ENCODE results near the gene GCH1.
"Not testable (repeated sequence)": the region's sequence is repeated elsewhere in the genome, so short reads cannot be mapped to it uniquely, and the experiment has no call there.

GCH1 gene

DNA sequence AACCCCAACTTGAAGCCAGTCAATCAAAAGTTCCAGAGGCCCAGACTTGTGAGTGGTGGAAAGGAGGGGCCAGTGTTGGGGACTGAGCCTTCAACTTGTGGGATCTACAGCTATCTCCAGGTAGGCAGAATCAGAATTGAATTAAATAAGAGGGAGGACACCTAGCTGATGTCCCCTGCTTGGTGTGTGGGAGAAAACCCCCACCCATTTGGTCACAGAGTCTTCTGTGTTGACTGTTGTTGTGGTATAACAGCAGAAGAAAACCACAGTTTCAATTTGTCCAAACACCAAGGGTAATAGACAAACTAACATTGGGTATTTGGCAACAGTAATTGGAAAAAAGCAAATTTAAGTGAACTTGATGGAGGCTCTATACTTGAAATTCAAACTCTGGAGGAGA lies 3.4 kb upstream of the GCH1 start:
- DNase-seq, result no peak

DNA sequence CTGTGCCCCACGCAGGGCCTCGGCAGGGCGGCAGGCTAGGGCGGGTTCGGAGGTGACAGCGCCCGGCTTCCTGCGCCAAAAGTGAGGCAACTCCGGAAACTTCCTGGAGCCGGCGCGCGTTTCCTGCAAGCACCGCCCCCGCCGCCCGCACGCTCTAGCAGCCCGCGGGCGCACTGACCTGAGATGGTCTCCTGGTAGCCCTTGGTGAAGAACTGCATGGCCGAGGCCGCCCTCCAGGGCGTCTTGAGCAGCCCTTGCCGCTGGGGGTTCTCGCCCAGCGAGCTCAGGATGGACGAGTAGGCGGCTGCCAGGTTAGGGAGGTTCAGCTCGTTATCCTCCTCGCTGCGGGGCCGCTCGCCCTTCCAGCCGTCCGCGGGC lies 494 bp downstream of the GCH1 start:
- peak; percentile 86 for DNase-seq

DNA sequence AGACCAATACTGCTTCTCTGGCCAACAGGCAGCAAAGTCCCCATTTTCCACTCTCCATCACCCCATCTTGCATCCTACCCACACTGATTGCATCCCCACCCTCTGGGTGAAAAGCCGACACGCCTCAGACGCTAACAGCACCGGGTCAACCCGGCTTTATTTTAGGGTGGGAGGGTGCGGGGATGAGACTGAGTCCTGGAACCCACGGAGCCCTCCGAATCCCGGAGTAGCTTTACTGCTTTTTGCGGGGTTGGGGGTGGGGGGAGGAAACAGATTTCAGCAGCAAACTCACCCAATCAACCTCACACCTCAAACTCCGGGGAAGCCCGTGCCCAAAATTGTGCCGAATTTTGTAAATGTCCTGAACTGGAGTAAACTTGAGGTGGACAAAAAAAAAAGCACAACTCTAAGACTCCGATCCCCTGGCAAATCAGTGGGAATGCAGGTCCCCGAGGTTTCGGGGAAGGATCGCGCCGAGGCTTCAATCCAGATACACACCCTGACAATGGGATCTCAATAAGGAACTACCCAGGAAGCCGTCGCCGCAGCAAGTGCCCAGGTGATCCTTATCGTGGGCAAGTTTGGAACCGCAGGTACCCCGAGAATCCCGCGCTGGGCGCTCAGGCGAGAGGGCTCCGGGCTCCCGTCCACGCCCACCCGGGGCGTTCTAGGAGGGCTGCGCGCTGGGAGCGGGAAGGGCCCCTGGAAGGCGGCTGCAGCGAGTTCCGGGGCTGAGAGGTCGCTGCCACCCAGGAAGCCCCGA lies 1.1 kb downstream of the GCH1 start:
- DNase-seq, result peak; percentile 48

DNA sequence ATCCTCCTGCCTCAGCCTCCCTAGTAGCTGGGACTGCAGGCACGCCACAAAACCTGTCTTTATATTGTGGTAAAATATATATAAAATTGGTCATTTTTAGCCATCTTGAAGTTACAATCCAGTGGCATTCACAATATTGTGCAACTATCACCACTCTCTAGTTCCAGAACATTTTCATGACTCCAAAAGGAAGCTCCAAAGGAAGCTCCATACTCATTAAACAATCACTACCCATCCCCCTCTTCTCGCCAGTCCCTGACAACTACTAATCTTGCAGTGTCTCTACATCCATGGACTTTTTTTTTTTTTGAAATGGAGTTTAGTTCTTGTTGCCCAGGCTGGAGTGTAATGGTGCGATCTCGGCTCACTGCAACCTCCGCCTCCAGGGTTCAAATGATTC lies 3.1 kb downstream of the GCH1 start:
- DNase-seq, result no peak

DNA sequence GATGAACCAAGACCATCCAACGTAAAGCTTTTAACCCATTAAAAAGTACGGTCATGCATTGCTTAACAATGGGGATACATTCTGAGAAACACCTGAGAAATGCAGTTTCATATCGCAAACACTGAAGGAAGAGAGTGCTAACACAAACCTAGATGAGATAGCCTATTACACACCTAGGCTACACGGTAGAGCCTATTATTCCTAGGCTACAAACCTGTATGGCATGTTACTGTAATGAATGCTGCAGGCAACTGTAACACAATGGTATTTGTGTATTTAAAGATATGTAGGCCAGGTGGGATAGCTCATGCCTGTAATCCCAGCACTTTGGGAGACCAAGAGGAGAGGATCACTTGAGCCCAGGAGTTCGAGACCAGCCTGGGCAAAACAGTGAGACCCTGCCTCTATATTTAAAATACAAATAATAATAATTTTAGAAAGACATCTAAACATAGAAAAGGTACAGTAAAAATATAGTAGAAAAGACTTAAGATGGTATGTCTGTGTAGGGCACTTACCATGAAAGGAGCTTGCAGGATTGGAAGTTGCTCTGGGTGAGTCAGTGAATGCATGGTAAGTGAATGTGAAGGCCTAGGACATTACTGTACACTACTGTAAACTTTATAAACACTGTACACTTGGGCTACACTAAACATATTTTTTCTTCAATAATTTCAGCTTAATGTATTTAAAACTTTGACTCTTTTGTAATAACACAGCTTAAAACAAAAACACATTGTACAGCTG lies 4.6 kb downstream of the GCH1 start:
- DNase-seq, result not testable (repeated sequence)

DNA sequence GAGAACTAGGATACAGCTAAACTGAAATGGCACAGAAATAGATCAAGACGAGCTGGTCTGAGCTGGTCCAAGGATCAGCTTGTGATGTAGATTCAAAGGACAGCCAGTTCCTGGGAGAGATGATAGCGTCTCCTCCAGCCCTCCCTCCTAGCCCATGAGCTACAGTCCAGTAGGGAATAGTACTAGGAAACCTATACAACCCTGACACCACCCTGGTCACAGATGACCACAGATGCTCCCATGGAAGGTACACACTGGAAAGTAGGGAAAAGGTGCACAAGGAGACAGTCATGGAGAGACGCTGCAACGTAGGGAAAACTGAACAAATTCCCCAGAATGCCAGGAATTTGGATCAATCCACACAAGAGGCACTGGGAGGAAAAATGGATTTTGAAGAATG lies 6.9 kb downstream of the GCH1 start:
- no peak for DNase-seq

DNA sequence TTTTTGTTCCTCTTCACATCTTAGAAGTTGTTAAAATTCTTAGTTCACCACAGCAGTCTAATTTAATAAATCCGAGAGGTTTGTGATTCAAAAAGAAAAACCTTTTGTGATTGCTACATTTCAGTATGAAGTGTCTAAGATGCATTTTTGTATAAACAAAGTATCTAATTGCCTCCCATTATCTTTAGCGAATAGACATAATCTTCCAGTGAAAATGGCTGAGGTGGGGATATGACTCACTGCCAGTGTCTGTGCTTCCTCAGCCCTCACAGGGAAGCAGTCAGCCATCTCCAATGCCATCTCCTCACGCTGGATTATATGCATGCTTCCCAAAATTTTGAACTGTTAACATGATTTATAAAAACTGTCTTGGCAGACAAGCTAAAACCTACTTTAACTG lies 7.6 kb downstream of the GCH1 start:
- no peak for DNase-seq

DNA sequence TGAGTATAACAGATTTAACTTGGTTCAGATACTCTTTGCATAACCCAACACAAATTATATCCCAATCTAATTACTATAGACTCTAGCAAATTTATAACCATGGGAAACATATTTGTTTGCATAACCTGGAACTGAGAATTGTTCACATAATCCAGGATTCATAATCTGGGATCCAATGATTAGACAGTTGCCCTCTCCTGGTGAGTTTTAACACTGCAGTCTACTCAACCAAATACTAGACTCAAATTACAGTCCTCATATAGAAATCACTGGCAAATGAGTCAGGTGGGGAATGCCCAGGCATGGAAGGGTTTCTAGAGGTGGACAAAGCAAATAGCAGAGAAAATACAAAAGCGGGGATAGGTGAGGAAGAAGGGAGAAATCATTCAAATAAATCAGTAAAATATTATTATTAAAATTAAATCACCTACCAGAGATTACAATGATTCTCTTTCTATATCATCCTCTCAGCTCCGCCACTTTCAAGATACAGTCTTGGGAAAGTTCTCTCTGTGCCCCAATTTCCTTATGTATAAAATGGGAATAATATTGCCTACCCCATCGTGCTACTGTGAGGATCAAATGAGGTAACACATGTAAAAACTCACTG lies 9.4 kb downstream of the GCH1 start:
- DNase-seq, result no peak

DNA sequence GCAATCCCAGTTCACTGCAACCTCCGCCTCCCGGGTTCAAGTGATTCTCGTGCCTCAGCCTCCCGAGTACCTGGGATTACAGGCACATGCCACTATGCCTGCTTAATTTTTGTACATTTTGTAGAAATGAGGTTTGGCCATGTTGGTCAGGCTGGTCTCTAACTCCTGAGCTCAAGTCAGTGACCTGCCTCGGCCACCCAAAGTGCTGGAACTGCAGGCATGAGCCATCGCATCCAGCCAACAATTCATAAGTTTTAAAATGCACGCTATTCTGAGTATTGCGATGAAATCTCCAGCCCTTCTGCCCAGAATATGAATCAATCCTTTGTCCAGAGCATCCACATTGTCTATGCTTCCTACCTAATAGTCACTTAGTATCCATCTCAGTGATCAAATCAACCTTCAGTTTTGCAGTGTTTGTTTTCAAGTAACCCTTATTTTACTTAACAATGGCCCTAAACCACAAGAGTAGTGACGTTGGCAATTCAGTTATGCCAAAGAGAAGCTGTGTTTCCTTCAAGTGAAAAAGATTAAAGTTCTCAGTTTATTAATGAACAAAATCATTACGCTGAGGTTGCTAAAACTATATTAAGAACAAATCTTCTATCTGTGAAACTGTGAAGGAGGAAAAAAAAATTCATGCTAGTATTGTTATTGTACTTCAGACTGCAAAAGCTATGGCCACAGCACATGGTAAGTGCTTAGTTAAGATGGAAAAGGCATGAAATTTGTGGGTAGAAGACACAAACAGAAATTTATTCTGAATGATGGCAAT lies 11.0 kb downstream of the GCH1 start:
- no peak for DNase-seq

DNA sequence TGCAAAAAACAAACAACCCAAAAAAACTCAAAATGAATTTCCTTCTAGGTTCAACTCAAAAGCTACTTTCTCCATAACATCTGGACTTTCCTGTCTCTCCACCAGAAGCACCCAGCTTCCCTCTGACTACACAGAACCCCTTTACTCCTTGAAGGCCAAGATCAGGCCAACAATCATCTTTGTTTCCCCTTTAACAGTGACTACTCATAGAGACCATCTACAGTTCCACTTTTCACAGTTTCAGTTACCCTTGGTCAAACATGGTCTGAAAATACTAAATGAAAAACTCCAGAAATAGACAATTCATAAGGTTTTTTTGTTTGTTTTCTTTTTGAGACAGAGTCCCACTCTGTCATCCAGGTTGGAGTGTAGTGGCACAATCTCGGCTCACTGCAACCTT lies 11.8 kb downstream of the GCH1 start:
- DNase-seq, result no peak

DNA sequence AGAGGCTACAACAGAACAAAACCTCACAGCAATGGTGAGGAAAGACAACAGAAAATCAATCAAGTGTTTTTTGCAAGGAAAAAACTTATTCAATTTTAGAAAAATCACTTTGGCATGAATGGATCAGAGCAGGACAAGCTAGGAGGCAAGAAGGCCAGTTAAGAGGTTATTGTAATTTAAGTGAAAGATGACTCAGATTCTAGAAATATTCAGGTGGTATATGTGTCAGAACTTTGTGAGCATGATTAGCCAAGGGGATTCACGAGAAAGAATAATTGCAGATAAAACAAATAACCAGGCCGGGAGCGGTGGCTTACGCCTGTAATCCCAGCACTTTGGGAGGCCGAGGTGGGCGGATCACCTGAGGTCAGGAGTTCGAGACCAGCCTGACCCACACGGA lies 12.7 kb downstream of the GCH1 start:
- DNase-seq, result no peak

DNA sequence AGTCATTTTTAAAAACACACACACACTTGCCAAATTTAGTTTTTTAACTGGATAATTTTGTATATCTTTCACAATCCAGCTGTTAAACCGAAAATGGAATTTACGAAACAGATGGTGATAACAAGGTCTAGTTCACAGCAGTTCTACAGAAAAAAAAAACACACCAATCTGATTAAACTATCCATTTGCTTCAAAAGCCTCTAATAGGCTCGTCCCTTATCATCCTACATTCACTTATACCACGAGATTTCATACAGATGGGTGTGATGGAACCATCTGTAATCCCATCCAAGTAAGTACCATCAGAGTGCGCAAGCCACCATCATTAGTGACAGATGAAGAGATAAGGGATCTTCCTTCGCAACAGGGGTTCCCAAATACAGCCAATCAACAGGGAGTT lies 20.1 kb downstream of the GCH1 start:
- DNase-seq, result no peak

DNA sequence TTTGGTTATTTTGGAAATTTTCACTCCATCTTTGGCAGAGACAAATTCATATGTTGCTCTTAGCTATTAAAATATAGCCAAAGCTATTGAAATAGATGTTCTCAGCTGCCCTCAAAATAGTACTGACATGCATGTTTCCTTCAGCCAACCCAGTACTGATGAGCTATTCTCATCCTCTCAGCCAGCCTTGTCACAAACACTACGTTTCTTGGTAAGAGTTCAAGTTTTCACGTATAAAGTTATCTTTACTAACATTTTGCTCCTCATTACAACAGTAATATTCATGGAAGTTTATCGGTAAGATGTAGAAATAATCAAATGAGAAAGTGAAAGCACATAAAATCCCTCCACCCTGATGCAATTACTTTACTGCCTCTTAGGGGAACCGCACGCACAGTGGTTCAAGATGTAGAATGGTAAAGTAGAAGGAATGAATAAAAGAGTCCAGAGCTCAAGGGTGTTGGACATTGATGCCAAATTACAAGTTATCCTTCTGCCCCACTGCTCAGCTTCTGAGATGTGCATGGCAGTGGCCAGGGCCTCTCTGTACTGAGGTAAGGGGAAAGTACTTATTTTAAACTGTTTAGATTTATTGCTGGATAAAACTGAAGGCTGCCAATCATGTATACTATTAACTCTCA lies 20.7 kb downstream of the GCH1 start:
- DNase-seq, result peak; percentile 0

DNA sequence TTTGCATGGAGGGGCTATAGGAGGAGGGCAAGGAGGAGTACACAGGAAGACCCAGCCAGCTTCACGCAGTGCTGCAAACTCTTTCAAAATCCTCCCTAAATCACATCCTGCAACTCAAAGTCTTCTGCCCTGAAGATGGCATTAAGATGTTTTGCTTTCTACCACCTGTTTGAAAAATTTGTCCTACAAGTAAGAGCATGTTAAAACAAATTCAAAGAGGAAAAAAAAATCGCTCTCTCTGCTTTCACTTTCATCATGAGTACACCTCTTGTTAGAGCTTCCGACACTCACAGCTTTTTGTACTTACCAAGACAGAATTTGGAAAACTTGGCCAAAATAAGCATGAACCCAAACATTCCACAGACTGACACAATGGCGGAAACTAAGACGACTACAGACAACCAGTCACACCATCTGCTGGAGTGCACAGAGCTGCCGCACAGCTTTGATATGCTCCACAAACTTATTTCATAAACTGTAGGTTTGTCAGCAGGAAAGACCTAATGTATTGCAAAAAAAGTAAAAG lies 21.3 kb downstream of the GCH1 start:
- DNase-seq, result peak; percentile 3

DNA sequence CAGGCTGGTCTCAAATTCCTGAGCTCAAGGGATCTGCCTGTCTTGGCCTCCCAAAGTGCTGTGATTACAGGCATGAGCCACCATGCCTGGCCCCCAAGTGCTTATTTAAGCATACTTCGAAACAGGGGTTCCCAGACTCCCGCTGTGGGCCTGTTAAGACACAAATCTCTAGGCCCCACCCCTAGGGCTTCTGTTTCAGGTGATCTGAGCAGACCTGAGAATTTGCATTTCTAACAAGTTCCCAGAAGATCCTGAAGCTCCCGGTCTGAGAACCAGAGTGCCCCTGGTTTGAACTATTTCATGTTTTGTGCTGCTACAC lies 25.0 kb downstream of the GCH1 start:
- no peak for DNase-seq

DNA sequence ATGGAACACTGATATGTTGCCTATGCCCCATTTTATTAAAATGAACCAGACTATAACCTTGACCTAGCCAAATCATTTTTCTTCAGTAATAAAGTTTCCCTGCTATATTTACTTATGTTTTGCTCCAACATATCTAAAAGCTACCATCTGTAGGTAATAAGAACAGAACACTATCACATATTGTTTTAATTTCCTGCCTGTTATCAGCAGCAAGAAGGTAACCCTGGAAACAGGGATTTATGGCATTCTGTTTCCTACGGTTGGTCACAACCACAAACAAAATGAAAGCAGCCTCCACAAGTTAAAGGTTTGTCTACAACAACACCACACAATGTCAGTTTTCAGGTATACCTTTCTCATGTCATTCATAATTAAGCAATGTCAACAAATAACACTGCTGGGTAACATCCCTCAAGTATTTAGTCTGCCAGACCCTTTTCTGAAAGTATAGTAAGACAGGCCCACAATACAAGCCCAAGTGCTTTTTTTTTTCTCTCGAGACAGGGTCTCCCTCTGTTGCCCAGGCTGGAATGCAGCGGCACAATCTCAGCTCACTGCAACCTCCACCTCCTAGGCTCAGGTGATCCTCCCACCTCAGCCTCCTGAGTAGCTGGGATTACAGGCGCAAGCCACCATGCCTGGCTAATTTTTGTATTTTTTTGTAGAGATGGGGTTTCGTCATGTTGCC lies 25.5 kb downstream of the GCH1 start:
- DNase-seq, result no peak

DNA sequence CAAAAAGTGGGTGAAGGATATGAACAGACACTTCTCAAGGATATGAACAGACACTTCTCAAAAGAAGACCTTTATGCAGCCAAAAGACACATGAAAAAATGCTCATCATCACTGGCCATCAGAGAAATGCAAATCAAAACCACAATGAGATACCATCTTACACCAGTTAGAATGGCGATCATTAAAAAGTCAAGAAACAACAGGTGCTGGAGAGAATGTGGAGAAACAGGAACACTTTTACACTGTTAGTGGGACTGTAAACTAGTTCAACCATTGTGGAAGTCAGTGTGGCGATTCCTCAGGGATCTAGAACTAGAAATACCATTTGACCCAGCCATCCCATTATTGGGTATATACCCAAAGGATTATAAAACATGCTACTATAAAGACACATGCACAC lies 27.0 kb downstream of the GCH1 start:
- not testable (repeated sequence) for DNase-seq

DNA sequence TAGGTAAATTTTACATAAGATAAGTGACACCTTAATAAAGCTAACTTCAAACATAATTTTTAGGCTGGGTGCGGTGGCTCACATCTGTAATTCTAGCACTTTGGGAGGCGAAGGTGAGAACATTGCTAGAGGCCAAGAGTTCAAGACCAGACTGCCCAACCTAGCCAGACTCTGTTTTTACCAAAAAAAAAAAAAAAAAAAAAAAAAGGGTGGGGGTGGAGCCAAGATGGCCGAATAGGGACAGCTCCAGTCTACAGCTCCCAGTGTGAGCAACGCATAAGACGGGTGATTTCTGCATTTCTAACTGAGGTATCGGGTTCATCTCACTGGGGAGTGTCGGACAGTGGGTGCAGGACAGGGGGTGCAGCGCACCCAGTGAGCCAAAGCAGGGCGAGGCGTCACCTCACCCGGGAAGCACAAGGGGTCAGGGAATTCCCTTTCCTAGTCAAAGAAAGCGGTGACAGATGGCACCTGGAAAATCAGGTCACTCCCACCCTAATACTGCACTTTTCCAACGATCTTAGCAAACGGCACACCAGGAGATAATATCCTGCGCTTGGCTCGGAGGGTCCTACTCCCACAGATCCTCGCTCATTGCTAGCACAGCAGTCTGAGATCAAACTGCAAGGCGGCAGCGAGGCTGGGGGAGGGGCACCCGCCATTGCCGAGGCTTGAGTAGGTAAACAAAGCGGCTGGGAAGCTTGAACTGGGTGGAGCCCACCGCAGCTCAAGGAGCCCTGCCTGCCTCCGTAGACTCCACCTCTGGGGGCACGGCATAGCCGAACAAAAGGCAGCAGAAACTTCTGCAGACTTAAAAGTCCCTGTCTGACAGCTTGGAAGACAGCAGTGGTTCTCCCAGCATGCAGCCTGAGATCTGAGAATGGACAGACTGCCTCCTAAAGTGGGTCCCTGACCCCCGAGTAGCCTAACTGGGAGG lies 32.2 kb downstream of the GCH1 start:
- peak; percentile 80 for DNase-seq

DNA sequence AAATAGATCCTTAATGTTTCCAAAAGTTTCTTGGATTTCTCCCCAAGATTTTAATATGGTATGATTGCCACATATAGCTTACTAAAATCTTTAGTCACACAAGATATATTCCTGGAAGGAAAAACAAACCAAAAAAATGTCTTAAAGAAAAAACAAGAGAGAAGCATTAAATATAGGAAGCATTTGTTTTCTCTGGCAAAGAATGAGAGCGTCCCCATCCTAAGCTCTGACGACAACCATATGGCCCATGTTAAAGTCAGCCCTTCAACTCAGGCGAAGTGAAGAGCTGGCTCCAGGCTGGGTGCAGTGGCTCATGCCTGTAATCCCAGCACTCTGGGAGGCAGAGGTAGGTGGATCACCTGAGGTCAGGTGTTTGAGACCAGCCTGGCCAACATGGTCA lies 35.6 kb downstream of the GCH1 start:
- DNase-seq, result no peak

DNA sequence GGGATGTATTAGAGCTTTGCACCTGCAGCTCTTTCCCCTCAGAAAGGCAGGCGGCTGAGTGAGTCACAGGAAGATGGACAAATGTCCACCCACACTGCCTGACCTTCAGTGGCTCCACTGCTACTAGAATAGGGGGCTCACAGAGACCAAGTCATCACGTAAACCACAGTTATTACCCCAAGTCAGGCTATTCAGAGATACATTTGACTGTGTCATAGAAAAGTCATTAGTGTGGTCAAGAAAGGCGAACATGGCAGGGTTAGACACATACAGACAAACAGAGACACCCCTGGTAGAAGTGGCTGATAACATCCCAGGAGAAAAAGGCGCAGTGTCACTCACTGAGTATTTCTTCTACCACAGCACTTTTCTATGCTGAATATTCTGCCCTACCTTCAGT lies 36.0 kb downstream of the GCH1 start:
- DNase-seq, result no peak

DNA sequence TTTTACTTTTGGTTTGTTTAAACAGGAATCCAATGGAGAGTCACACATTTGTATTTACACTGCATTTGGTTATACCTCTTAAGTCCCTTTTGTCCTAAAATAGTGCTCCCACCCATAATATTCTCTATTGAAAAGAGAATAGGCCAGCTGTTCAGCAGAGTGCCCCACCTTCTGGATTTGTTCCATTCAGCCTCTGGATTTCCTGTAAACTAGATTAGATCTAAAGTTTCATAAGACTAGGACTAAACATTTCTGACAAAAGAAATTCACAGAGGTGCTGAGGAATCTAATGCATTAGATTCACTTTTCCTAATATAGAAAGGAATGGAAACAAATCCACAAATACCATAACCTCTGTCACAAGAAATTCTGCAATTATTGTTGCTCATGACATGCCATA lies 38.1 kb downstream of the GCH1 start:
- no peak for DNase-seq

All from islet precursor cell (in vitro differentiated cells).